ENCODE data around the gene AADAC. TPM values are rescaled to one million over a fixed set of nuclear protein-coding genes. Genes with fewer than 3 reads are reported as not detected.
"Not testable (repeated sequence)": the region's sequence is repeated elsewhere in the genome, so short reads cannot be mapped to it uniquely, and the experiment has no call there.

AADAC gene
- total and polyA plus RNA-seq, 11 donors, result 3.0 TPM; not detected in 10

DNA sequence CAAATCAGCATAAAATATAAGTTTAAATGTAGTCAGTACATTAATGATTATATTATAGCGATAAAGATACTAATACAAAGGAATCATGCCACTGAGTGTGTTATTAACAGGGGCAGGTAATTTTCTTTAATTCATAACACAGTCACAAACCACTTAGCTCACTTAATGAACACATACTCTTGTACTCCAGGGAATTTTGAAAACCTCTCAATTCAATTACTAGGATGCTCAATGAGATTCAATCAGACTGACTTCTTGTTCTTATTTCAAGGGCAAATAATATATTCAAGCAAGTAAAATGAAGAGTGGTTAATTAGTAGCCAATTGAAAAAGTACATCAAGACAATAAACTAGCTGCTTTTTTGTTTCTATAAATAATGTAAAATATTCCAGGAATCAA is 53.8 kb downstream of the AADAC start:
- H3K36me3 ChIP-seq, result no peaks in the 10 kb centered on the region
- H3K9me3 ChIP-seq, result no peaks in the 10 kb centered on the region
- ATAC-seq (no peak), DNase-seq (no peak)
- H3K27ac ChIP-seq, result no peak overlapping the region
- 88 to 99% (median 94%) methylated on average over 1 of the region's 1 CpG for WGBS, 4 donors
- H3K27me3 ChIP-seq, result no peaks in the 10 kb centered on the region
- H3K4me3 ChIP-seq, result no peak overlapping the region
- no peak for TF ChIP-seq POLR2A (IDR thresholded peaks at IDR 0.05)
- TF ChIP-seq, protein P1, sequence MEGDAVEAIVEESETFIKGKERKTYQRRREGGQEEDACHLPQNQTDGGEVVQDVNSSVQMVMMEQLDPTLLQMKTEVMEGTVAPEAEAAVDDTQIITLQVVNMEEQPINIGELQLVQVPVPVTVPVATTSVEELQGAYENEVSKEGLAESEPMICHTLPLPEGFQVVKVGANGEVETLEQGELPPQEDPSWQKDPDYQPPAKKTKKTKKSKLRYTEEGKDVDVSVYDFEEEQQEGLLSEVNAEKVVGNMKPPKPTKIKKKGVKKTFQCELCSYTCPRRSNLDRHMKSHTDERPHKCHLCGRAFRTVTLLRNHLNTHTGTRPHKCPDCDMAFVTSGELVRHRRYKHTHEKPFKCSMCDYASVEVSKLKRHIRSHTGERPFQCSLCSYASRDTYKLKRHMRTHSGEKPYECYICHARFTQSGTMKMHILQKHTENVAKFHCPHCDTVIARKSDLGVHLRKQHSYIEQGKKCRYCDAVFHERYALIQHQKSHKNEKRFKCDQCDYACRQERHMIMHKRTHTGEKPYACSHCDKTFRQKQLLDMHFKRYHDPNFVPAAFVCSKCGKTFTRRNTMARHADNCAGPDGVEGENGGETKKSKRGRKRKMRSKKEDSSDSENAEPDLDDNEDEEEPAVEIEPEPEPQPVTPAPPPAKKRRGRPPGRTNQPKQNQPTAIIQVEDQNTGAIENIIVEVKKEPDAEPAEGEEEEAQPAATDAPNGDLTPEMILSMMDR (IDR thresholded peaks at IDR 0.05), result no peak
- H3K4me1 ChIP-seq, result peaks cover 0 to 33% (median 2%) of the 10 kb centered on the region in 12 donors
- intact Hi-C loops (cut with DNase I), result no loop called here

DNA sequence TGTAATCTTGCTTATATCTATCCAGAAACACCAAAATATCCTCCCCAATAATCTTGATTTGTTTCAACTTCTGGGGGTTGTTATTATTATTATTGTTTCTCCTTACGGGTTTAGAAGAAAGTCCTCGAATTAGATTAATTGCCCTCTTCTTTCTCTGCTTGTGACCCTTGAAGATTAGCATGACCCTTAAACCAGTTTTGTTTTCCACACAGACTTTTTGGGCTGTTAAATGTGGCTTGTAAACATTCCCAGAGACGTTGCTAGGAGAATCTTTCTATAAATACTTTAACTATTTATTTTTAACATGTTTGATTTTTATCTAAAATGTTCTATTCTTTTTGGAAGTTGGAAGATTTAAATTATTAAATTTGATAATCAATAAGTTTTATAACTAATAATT is 55.3 kb downstream of the AADAC start:
- Histone ChIP-seq H3K4me3 (no peak overlapping the region), H3K27ac (no peak overlapping the region), H3K4me1 (peaks cover 0 to 43% (median 2%) of the 10 kb centered on the region in 12 donors), H3K36me3 (no peaks in the 10 kb centered on the region), H3K27me3 (no peaks in the 10 kb centered on the region), H3K9me3 (no peaks in the 10 kb centered on the region)
- ATAC-seq (no peak), DNase-seq (no peak)
- TF ChIP-seq, protein P1 (IDR thresholded peaks at IDR 0.05), result no peak
- TF ChIP-seq POLR2A (IDR thresholded peaks at IDR 0.05), result no peak
- intact Hi-C loops (cut with DNase I), result no loop called here
- 40 to 54% (median 47%) methylated on average over 3 of the region's 3 CpGs for WGBS, 4 donors

- Histone ChIP-seq H3K36me3 (no peaks in the 10 kb centered on the region), H3K4me1 (peaks cover 0 to 45% (median 0%) of the 10 kb centered on the region in 12 donors), H3K4me3 (no peak overlapping the region), H3K27me3 (no peaks in the 10 kb centered on the region), H3K27ac (peak overlapping the region in 6 of 12 donors; percentile 6 to 85 (median 29)), H3K9me3 (no peaks in the 10 kb centered on the region)
- WGBS, 4 donors, result 40 to 46% (median 44%) methylated on average over 8 of the region's 8 CpGs
- intact Hi-C loops (cut with DNase I), result no loop called here
- DNase-seq, result peak in 3 of 5 donors; percentile 14 to 31 (median 23)
- ATAC-seq, result peak; percentile 32 to 93 (median 84)
- no peak for TF ChIP-seq POLR2A (IDR thresholded peaks at IDR 0.05)
- TF ChIP-seq, protein P1 (IDR thresholded peaks at IDR 0.05), result no peak
Measured at GRCh38 chr3:151871639-151872468, 57.9 kb downstream of the AADAC start.

GRCh38 chr3:151873398-151873797 is 59.5 kb downstream of the AADAC start, which contains the start of gene SUCNR1:
Gene SUCNR1, plus strand, starts transcription at chr3:151873643. Its CDS starts 6,250 bp downstream, at chr3:151879893.
- H3K27ac ChIP-seq, result peak within 1 kb of the TSS in 1 of 12 donors; percentile 85
- intact Hi-C loops (cut with DNase I), result no loop called here
- H3K4me1 ChIP-seq, result peaks cover 0 to 46% (median 0%) of the 10 kb centered on the region in 12 donors
- H3K27me3 ChIP-seq, result no peaks in the 10 kb centered on the region
- DNase-seq (no peak), ATAC-seq (no peak)
- no peak for TF ChIP-seq POLR2A (IDR thresholded peaks at IDR 0.05)
- TF ChIP-seq, protein P1 (IDR thresholded peaks at IDR 0.05), result no peak
- H3K9me3 ChIP-seq, result no peaks in the 10 kb centered on the region
- no peaks in the 10 kb centered on the region for H3K36me3 ChIP-seq
- peak within 1 kb of the TSS in 1 of 12 donors; percentile 44 for H3K4me3 ChIP-seq

DNA sequence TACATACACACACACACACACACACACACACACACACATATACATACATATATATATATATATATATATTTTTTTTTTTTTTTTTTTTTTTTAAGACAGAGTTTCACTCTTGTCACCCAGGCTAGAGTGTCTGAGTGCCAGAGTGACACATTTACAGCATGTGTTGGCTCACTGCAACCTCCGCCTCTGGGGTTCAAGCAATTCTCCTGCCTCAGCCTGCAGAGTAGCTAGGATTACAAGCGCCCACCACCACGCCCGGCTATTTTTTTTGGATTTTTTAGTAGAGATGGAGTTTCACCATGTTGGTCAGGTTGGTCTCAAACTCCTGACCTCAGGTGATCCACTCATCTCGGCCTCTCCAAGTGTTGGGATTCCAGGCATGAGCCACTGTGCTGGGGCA is 60.2 kb downstream of the AADAC start:
- H3K27me3 ChIP-seq; H3K36me3 ChIP-seq; intact Hi-C loops (cut with DNase I); ATAC-seq; H3K9me3 ChIP-seq: not testable (repeated sequence)
- 90 to 95% (median 93%) methylated on average over 5 of the region's 5 CpGs for WGBS, 4 donors
- peak in 1 of 5 donors; percentile 28 for DNase-seq
- Histone ChIP-seq H3K4me3 (peak overlapping the region in 1 of 12 donors; percentile 44), H3K4me1 (peaks cover 0 to 47% (median 0%) of the 10 kb centered on the region in 12 donors), H3K27ac (peak overlapping the region in 1 of 12 donors; percentile 85)

Measured in heart left ventricle (tissue), 16 donors.